ENCODE data around the gene YTHDF2.
"Not testable (repeated sequence)": the region's sequence is repeated elsewhere in the genome, so short reads cannot be mapped to it uniquely, and the experiment has no call there.

Gene YTHDF2

DNA sequence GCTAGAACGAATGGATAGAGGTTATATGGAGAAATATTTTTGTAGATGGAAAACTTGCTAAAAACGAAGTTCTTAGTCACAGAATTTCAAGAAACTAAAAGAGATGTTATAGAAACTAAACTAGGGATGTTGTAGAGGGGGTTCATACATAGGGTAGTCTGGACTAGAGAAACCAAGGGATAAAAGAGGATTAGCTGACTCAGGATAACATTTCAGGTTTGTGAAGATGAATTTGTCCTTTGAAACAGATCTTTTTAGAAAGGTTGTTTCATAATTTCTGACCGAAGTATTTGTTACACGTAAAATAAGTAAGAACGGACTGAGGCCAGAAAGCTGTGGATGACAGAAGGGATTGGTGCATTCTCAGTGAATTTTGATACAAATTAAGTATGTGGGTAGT is 13.6 kb downstream of the YTHDF2 start:
- H3K27ac ChIP-seq = no peak overlapping the region
- TF ChIP-seq, protein P1, sequence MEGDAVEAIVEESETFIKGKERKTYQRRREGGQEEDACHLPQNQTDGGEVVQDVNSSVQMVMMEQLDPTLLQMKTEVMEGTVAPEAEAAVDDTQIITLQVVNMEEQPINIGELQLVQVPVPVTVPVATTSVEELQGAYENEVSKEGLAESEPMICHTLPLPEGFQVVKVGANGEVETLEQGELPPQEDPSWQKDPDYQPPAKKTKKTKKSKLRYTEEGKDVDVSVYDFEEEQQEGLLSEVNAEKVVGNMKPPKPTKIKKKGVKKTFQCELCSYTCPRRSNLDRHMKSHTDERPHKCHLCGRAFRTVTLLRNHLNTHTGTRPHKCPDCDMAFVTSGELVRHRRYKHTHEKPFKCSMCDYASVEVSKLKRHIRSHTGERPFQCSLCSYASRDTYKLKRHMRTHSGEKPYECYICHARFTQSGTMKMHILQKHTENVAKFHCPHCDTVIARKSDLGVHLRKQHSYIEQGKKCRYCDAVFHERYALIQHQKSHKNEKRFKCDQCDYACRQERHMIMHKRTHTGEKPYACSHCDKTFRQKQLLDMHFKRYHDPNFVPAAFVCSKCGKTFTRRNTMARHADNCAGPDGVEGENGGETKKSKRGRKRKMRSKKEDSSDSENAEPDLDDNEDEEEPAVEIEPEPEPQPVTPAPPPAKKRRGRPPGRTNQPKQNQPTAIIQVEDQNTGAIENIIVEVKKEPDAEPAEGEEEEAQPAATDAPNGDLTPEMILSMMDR (IDR thresholded peaks at IDR 0.05) = no peak
- no peak for DNase-seq (ENCODE audit: low spot score)

GRCh38 chr1:28750771-28751294 is 14.1 kb downstream of the YTHDF2 start:
- DNase-seq (ENCODE audit: low spot score); H3K4me3 ChIP-seq; H3K27ac ChIP-seq: not testable (repeated sequence)

More for the DNA sequence above, 13.6 kb downstream of the YTHDF2 start:
- no peak overlapping the region for H3K4me3 ChIP-seq

- TF ChIP-seq, protein P1 (IDR thresholded peaks at IDR 0.05) = no peak
- H3K27ac ChIP-seq = no peak overlapping the region
- no peak overlapping the region for H3K4me3 ChIP-seq
- no peak for DNase-seq (ENCODE audit: low spot score)
Measured at GRCh38 chr1:28751315-28752060, 14.7 kb downstream of the YTHDF2 start.

DNA sequence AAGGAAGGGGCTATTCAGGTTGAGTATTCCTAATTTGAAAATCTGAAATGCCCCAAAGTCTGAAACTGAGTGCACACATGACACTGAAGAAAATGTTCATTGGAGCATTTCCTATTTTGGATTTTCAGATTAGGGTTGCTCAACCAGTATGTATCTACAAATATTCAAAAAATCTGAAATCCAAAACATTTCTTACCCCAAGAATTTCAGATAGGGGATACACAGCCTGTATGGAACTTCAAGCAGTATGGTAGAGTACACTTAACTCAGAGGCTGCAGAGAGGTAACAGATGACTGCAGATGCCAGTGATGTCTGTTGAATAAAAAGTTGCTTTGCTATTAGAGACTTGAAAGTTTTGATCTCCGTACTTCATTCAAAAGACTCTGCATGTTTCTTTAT is 19.0 kb downstream of the YTHDF2 start:
- TF ChIP-seq, protein P1 (IDR thresholded peaks at IDR 0.05) = no peak
- peak overlapping the region; percentile 24 for H3K4me3 ChIP-seq
- DNase-seq (ENCODE audit: low spot score) = no peak
- peak overlapping the region in 1 of 2 donors; percentile 19 for H3K27ac ChIP-seq

GRCh38 chr1:28756846-28757245 is 20.1 kb downstream of the YTHDF2 start:
- TF ChIP-seq, protein P1 (IDR thresholded peaks at IDR 0.05) = no peak
- H3K4me3 ChIP-seq = no peak overlapping the region
- DNase-seq (ENCODE audit: low spot score) = no peak
- H3K27ac ChIP-seq = no peak overlapping the region

- TF ChIP-seq, protein P1 (IDR thresholded peaks at IDR 0.05) = no peak
- H3K27ac ChIP-seq = no peak overlapping the region
- no peak for DNase-seq (ENCODE audit: low spot score)
- H3K4me3 ChIP-seq = no peak overlapping the region
Measured at GRCh38 chr1:28758420-28758819, 21.7 kb downstream of the YTHDF2 start.

- TF ChIP-seq, protein P1 (IDR thresholded peaks at IDR 0.05) = no peak
- DNase-seq (ENCODE audit: low spot score) = no peak
- H3K4me3 ChIP-seq = no peak overlapping the region
- H3K27ac ChIP-seq = no peak overlapping the region
Measured at GRCh38 chr1:28759257-28759656, 22.5 kb downstream of the YTHDF2 start.

Data from coronary artery (tissue), 2 donors.